HuH-7 (cell line): Measurements from ENCODE around the gene ADARB1.

Experiments
- DNase-seq: peaks from one replicate; pipeline ENCODE4 v3.0.0; 2011; ENCODE audit warnings: low spot score

ADARB1 gene

DNA sequence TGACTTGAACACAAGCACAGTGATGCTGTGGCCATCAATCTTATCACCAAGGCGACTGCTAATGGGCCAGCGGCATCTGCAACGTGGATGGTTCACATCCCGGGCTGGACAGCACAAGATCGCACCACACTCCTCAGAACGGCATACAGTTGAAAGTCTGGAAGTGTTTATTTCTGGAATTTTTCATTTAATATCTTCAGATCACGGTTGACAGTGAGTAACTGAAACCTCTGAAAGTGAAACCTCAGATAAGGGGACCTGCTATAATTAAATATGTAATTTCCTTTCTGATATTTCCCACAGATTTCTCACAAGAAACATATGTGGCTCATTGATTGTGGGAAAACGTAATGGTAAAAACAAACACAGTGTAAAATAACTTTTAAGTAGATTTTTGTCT lies 129.6 kb downstream of the ADARB1 start:
- DNase-seq, result no peak

DNA sequence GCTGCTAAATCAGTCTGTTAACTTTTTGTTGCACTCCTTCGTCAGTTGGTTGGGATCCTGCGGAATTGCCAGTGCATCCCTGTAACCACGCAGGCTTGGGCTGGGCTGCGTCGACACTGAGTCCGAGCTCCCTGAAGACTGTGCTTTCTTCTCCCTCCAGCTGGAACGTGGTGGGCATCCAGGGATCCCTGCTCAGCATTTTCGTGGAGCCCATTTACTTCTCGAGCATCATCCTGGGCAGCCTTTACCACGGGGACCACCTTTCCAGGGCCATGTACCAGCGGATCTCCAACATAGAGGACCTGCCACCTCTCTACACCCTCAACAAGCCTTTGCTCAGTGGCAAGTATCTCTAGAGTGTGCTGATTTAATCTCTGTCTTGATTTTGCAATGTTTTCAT lies 130.0 kb downstream of the ADARB1 start:
- no peak for DNase-seq

DNA sequence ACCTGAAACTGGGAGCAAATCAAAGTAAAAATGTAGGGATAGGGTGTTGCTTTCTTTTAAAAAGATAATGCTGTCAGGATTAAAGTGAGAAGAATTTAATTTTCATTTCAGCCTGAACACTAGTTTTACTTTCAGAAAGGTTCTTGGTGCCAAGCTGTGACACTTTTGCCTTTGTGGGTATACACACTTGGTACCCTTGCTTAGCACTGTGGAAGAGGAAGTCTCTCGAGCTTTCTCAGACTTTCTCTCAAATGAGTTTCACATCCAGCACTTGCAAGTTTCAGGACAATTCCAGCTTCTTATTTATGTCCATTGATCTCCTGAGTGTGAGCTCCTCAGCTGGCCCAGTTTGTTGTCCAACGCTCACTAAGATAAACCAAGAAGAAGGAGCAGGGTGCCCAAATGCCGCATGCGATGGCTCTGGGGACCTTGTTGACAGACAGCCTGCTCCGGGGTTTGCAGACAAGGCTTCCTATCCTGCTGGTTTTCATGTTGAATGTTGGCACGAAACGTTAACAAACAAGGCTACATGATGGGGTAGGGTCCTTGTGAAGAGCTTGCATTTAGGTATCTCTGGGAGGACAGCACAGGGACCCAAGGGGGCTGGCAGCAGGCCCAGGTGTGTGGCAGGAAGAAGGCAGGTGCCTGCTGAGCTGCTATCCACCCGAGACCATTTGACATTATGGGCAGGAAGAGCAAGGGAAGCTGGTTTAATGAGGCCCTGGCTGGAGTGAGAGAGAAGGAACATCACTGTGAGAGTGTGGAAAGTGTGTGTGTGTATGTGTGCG lies 133.7 kb downstream of the ADARB1 start:
- no peak for DNase-seq

DNA sequence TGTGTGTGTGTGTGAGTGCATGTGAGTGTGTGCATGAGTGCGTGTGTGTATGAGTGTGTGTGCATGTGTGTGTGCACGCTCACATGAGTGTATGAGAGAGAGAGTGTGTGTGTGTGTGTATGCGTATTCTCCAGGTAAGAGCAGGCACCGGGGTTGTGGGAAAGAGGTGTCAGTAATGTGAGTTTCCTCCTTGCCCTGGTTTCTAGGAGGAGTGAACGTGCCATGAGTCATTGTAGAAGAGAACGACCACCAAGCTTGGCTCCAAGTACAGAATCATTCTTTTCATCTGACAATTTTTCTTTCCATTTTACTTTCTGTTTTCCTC lies 134.2 kb downstream of the ADARB1 start:
- no peak for DNase-seq

DNA sequence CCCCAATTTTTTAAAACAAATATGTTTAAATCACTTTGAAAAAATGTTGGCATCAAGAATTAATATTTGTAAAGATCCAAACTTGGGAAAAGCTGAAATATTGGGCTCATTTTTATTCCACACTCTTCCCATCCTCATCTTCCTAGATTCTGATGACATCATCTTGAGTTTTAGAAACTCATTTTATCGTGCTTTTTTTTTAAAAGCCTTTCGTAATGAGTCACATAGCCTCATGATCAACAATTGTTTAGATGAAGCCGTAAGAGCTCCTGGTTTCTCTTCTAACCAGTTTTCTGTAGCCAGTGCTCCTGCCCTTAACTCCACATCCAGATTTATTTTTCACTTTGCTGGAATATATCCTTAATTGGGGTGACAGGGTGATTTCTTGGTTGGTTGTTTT lies 134.7 kb downstream of the ADARB1 start:
- DNase-seq, result no peak

DNA sequence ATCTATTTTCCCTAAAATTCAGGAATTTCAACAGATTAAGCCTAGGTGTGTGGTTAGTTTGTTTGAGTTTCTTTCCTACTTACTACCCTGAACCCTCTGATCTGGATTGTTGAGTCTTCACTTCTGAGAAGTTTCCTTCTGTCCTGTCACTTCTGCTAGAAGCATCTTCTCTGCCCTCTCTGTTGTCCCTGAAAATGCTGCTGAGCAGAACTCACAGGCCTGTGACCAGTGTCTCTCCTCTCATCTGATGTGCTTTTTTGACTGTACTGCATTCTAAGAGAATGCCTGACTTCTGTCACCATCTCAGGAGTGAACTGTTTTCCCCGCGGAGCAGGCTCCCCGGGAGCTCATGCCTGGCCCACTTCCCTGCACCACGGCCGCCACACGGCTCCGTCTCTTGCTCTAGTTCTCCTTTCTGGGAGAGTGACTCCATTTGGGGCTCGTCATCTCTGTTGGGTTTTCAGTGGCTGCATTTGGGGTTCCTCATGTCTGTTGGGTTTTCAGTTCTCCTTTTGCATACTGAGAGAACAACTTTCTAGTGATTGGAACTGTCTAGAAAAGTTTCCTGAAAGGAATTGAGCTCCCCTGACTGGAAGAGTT lies 135.4 kb downstream of the ADARB1 start:
- no peak for DNase-seq

DNA sequence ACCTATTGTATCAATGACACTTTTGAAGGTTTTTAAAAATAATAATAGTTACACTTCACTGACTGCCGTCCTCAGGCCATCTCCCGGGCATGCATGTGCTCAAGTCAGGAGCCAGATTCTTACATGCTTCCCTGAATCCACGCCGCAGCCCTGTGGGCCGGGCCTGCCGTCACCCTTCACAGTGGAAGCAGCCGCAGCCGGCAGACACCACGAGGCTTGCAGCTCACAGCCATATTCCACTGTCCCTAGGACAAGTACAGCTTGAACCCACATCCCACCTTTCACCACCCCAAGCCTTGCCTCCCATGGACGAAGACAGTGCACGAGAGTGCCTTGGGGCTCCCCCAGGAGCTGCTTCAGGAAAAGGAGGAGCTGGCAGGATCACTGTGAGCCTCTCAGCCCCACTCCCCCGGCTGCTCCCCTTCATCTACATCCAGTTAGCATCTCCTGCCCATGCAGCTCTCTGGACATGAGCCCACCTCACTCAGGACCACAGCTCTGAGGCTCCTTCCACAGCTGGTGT lies 136.1 kb downstream of the ADARB1 start:
- no peak for DNase-seq

DNA sequence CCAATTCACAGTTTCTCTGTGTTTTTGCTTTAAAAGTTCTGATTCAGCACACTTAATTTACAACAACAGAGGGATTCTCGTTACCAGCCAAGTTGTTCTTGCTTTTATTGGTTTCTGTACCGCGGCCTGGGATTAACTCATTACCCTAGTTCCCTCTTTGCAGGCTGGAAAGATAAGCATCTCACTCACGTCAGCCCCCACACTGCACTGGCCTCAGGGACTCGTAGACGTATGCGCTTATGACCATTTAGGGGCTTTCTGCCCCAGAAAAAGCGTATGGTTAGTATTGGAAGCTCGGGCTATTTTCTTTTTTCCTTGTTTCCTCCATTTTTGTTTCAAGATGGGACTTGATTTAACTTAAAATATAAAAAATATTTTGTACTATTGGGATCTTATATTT lies 137.3 kb downstream of the ADARB1 start:
- DNase-seq, result no peak

DNA sequence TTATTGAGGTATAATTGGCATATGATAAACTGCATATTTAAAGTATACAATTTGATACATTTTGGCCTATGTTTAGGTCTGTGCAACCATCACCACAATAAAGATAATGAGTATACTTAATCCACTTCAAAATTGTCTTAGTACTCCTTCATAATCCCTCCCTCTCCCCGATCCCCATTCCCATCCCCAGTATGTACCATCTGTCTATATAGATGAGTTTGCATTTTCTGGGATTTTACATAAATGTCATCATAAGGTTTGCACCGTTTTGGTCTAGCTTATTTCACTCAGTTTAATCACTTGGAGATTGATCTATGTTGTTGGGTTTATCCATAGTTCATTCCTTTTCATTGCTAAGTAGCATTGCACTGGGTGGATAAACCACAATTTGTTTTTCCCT lies 139.0 kb downstream of the ADARB1 start:
- DNase-seq, result no peak

DNA sequence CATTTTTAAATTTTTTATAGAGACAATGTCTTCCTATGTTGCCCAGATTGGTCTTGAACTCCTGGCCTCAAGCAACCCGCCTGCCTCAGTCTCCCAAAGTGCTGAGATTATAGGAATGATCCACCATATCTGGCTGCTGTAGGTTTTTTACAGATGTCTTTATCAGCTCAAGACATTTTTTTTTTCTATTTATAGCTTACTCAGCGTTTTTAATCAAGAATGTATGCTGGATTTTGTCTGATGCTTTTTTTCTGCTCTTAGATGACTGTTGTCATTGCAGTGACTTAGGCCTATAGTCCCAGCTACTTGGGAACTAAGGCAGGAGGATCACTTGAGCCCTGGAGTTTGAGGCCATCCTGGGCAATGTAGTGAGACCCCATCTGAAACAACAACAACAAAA lies 140.8 kb downstream of the ADARB1 start:
- no peak for DNase-seq

DNA sequence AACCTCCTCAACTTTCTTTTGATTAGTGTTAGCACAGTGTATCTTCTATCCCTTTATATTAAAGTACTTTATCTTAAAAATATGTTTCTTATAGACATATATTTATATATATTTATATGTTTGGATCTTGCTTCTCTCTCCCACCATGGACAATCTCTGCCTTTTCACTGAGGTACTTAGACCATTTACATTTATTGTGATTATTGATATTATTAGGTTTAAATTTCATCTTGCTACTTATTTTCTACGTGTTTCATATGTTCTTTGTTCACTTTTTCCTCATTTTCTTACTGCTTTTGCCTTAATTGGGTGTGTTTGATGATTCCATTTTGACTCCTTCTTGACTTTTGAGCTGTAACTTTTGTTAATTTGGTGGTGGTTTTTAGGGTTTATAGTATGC lies 142.6 kb downstream of the ADARB1 start:
- DNase-seq, result no peak

DNA sequence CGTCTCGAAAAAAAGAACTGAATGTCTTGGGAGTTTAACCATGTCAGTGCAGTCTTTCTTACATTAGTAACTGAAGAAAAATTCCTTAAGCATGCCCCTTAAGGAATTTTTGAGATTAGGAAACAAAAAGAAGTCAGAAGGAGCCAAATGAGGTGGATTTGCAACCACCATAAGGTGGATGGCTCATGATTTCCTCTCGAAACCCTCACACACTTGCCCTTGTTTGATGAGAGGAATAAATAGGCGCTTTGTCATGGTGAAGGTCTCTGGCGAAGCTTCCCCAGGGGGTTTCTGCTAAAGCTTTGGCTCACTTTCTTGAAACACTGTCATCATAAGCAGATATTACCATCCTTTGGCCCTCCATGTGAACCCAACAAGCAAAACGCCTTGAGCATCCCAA lies 145.1 kb downstream of the ADARB1 start:
- no peak for DNase-seq

DNA sequence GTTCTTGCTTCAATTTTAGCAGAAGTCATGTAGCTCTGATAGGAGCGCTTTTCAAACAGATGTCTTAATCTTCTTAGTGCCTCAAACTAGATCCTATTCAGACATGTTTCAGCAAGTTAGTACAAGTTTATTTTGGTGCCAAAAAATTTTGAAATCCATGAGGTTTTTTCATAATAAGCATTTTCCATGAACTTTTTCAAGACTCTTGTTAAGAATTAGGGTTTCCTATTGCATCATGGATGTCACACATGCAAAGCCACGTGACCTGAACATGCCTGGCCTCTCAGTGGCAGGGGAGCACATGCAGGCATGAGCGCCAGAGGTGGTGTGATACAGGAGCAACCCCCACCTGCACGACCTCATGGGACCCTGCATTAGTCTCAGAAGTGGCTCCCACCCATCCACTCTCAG lies 145.7 kb downstream of the ADARB1 start:
- DNase-seq, result no peak

DNA sequence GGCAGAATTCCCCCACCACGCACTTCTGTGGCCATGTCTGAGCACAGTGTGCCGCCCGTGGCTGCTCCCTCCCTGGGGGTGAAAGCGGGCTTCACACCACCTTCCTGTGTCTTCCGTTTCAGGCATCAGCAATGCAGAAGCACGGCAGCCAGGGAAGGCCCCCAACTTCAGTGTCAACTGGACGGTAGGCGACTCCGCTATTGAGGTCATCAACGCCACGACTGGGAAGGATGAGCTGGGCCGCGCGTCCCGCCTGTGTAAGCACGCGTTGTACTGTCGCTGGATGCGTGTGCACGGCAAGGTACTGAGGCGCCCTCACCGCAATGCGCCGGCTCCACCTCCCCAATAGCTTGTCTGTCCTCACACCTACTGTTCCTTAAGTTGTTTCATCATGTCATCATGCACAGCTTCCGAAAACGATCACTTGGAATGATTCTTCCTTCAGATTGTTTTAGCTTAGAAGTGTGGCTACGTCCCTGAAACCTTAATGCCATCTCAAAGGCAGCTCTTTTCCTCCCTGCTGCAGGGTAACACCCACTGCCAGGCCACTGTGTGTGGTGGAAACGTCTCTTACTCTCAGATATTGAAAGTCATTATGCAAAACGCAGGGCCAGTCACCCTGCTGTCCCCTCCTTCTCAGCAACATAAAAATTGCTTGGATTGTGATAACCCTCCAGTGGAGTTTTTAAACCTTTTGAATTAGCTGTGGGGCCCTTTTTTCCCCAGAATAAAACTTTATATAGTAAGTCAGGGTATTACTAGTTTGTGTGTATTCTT lies 146.5 kb downstream of the ADARB1 start:
- DNase-seq, result no peak

DNA sequence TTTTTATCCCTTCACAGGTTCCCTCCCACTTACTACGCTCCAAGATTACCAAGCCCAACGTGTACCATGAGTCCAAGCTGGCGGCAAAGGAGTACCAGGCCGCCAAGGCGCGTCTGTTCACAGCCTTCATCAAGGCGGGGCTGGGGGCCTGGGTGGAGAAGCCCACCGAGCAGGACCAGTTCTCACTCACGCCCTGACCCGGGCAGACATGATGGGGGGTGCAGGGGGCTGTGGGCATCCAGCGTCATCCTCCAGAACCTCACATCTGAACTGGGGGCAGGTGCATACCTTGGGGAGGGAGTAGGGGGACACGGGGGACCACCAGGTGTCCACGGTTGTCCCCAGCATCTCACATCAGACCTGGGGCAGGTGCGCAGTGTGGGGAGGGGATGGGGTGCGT lies 147.6 kb downstream of the ADARB1 start:
- DNase-seq, result no peak

DNA sequence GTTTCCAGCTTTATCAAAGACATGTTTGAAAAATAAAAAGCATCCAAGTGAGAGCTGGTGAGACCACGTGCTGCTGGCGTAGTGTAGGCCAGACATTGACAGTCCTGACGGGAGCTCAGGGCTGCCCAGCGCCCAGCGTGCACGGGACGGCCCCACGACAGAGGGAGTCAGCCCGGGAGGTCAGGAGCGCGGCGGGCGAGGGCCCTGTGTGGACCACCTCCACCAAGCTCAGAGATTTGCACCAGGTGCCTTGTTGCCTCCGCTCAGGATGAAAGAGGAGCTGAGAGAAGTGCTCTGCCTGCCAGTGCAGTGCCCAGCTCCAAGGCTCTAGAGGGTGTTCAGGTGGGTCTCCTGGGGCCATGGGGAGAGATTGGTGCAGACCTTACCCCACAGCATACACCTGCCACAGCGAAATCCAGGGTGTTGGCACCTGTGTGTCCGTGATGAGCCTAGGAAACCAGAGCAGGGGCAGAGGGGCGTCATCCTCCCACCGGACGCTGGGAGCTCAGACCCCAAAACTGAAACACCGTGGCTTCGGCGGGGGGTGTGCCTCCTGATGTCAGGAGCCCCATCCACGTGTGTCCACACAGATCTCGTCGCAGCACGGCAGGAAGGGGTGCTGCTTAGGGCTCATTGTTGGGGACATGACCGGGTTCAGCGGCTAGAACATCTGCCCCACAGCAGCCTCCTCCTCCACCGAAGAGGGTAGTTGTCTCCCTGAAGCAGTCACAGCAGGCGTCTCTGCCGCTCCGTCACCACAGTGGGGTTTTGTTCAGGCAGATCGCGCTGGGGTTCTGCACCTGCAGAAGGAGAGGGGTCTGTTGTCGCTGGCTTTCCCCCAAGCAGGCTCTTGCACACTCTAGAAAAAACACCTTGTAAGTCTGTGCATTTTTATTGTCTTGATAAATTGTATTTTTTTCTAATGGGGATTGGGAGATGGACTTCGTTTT lies 149.1 kb downstream of the ADARB1 start:
- no peak for DNase-seq

DNA sequence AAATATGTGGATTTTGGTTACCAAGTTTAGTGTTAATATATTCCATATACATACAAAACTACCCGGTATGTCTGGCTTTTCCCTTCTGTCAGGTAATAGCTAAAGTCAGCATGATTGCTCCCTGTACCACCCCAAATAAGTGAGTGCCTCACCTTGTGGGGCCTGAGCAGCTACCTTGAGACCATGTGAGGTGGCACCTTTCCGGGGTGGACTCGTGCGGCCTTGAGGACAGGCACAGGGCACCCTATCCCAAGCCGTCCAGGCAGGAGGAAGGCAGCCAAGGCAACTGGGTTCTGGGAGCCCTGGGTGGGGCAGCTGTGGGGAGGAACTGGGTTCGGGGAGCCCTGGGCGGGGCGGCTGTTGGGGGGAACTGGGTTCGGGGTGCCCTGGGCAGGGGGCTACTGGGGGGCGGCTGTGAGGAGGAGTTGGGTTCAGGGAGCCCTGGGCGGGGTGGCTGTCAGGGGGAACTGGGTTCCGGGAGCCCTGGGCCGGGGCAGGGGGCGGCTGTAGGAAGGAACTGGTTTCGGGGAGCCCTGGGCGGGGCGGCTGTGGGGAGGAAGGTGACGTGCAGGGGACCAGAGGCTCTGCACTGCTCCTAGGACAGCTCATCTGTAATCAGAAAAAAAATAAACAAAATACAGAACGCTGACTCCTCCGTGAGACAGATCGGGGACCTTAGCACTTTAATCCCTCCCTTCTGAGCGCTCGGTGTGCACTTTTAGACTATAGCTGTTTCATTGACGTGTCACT lies 150.0 kb downstream of the ADARB1 start:
- no peak for DNase-seq

DNA sequence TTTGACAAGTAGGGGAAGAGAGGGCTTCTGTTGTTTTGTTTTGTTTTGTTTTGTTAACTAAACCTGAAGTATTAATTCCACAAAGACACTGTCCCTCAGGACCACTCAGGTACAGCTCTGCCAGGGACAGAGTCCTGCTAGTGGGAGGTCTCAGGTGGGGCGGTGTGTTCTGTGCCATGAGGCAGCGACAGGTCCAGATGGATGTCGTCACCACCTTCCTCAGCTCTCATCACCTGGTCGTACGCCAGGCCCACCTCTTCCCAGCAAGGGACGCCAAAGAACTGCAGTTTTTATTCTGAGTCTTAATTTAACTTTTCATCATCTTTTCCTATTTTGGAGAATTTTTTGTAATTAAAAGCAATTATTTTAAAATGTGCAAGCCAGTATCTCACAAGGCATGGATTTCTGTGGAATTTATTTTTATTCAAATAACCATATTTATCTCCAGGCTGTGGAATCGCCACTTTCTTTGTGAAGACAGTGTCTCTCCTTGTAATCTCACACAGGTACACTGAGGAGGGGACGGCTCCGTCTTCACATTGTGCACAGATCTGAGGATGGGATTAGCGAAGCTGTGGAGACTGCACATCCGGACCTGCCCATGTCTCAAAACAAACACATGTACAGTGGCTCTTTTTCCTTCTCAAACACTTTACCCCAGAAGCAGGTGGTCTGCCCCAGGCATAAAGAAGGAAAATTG lies 150.8 kb downstream of the ADARB1 start:
- DNase-seq, result no peak

DNA sequence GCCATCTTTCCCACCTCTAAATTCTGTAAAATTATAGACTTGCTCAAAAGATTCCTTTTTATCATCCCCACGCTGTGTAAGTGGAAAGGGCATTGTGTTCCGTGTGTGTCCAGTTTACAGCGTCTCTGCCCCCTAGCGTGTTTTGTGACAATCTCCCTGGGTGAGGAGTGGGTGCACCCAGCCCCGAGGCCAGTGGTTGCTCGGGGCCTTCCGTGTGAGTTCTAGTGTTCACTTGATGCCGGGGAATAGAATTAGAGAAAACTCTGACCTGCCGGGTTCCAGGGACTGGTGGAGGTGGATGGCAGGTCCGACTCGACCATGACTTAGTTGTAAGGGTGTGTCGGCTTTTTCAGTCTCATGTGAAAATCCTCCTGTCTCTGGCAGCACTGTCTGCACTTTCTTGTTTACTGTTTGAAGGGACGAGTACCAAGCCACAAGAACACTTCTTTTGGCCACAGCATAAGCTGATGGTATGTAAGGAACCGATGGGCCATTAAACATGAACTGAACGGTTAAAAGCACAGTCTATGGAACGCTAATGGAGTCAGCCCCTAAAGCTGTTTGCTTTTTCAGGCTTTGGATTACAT lies 151.5 kb downstream of the ADARB1 start:
- DNase-seq, result no peak
